GM23338 (cell line): ENCODE data around the gene CHST12. TPM values are rescaled to one million over a fixed set of nuclear protein-coding genes. Genes with fewer than 3 reads are reported as not detected.

Source experiments
- ATAC-seq: fragments of 200-7000 bp; cut with Tn5 transposase; 3 replicates; pipeline ENCODE4 v1.9.1; 2020
- DNase-seq: peaks from one replicate; pipeline ENCODE4 v3.0.0-alpha.2; 2015; ENCODE audit warnings: low spot score
- H2AFZ ChIP-seq: fragments of 200-600 bp; sonication (generic); 2 replicates; pipeline ENCODE4 v1.8.0; 2016; ENCODE audit warnings: antibody characterized with exemption, mild to moderate bottlenecking, moderate library complexity
- H3F3A ChIP-seq: fragments of 200-600 bp; sonication (generic); replicated peaks from 2 replicates; pipeline ENCODE4 v1.8.0; 2017; ENCODE audit warnings: antibody characterized with exemption, mixed run types, low read depth
- H3K27ac ChIP-seq: fragments of 200-600 bp; sonication (generic); 2 replicates; pipeline ENCODE4 v1.6.1; 2016; ENCODE audit warnings: low read depth
- H3K27me3 ChIP-seq: fragments of 200-600 bp; sonication (generic); 2 replicates; pipeline ENCODE4 v1.8.0; 2016; ENCODE audit warnings: mild to moderate bottlenecking, mixed run types, moderate library complexity; ENCODE audit not compliant: insufficient read depth
- H3K36me3 ChIP-seq: fragments of 200-600 bp; sonication (generic); 2 replicates; pipeline ENCODE4 v1.8.0; 2016; ENCODE audit warnings: mild to moderate bottlenecking; ENCODE audit not compliant: insufficient read depth
- H3K4me1 ChIP-seq: fragments of 200-600 bp; sonication (generic); 2 replicates; pipeline ENCODE4 v1.8.0; 2016; ENCODE audit warnings: mild to moderate bottlenecking, moderate library complexity; ENCODE audit not compliant: insufficient read depth
- H3K4me2 ChIP-seq: fragments of 200-600 bp; sonication (generic); 2 replicates; pipeline ENCODE4 v1.7.1; 2017; ENCODE audit warnings: mixed run types
- H3K4me3 ChIP-seq: fragments of 200-600 bp; sonication (generic); 2 replicates; pipeline ENCODE4 v1.6.1; 2016; ENCODE audit warnings: mixed run types
- H3K79me2 ChIP-seq: fragments of 200-600 bp; sonication (generic); replicated peaks from 2 replicates; pipeline ENCODE4 v1.8.0; 2017; ENCODE audit warnings: mild to moderate bottlenecking; ENCODE audit not compliant: insufficient read depth
- H3K9me2 ChIP-seq: fragments of 200-600 bp; sonication (generic); 2 replicates; pipeline ENCODE4 v1.8.0; 2017; ENCODE audit not compliant: insufficient read depth
- H4K20me1 ChIP-seq: fragments of 200-600 bp; sonication (generic); replicated peaks from 2 replicates; pipeline ENCODE4 v1.8.0; 2017; ENCODE audit warnings: mild to moderate bottlenecking; ENCODE audit not compliant: insufficient read depth
- H3K27ac Mint-ChIP-seq: 2 replicates; pipeline ENCODE4 v1.8.0; 2020; ENCODE audit warnings: inconsistent platforms, mild to moderate bottlenecking, moderate library complexity, mixed read lengths
- H3K27me3 Mint-ChIP-seq: 3 replicates; pipeline ENCODE4 v1.8.0; 2022; ENCODE audit warnings: low read depth, mild to moderate bottlenecking, moderate library complexity, mixed read lengths, inconsistent platforms; ENCODE audit not compliant: insufficient read depth, poor library complexity
- H3K36me3 Mint-ChIP-seq: 3 replicates; pipeline ENCODE4 v1.8.0; 2021; ENCODE audit warnings: low read depth, mild to moderate bottlenecking, inconsistent platforms, moderate library complexity, mixed read lengths
- H3K4me1 Mint-ChIP-seq: 3 replicates; pipeline ENCODE4 v1.8.0; 2020; ENCODE audit warnings: mild to moderate bottlenecking, inconsistent platforms, mixed read lengths
- H3K4me3 Mint-ChIP-seq: 3 replicates; pipeline ENCODE4 v1.8.0; 2021; ENCODE audit warnings: moderate library complexity, mild to moderate bottlenecking, inconsistent platforms, mixed read lengths
- H3K9me3 Mint-ChIP-seq: 3 replicates; pipeline ENCODE4 v1.8.0; 2020; ENCODE audit warnings: moderate library complexity, mild to moderate bottlenecking, inconsistent platforms, mixed read lengths
- CREB1 ChIP-seq: fragments of 250-450 bp; sonication (Bioruptor Pico); IDR thresholded peaks from 2 replicates; pipeline ENCODE4 v1.5.0; 2020; ENCODE audit warnings: low read depth, mild to moderate bottlenecking, moderate library complexity
- ETS1 ChIP-seq: IDR thresholded peaks from 2 replicates; pipeline ENCODE4 v1.6.1; 2016; ENCODE audit warnings: antibody characterized with exemption
- EZH2 ChIP-seq: fragments of 200-600 bp; sonication (generic); IDR thresholded peaks from one replicate; pipeline ENCODE4 v1.8.0; 2017; ENCODE audit warnings: antibody characterized with exemption, mild to moderate bottlenecking, low read depth; ENCODE audit not compliant: unreplicated experiment
- EZH2phosphoT487 ChIP-seq: fragments of 200-600 bp; sonication (generic); IDR thresholded peaks from one replicate; pipeline ENCODE4 v1.8.1; 2018; ENCODE audit warnings: antibody characterized with exemption; ENCODE audit not compliant: unreplicated experiment
- JUNB ChIP-seq: IDR thresholded peaks from one replicate; pipeline ENCODE4 v1.6.1; 2016; ENCODE audit warnings: antibody characterized with exemption; ENCODE audit not compliant: unreplicated experiment
- NANOG ChIP-seq: IDR thresholded peaks from 2 replicates; pipeline ENCODE4 v1.6.1; 2016; ENCODE audit warnings: antibody characterized with exemption, borderline replicate concordance
- POLR2AphosphoS5 ChIP-seq: IDR thresholded peaks from 2 replicates; pipeline ENCODE4 v1.6.1; 2016; ENCODE audit warnings: antibody characterized with exemption, low read depth
- REST ChIP-seq: IDR thresholded peaks from one replicate; pipeline ENCODE4 v1.6.1; 2018; ENCODE audit warnings: antibody characterized with exemption; ENCODE audit not compliant: unreplicated experiment
- STAT1 ChIP-seq: IDR thresholded peaks from one replicate; pipeline ENCODE4 v1.6.1; 2016; ENCODE audit warnings: antibody characterized with exemption; ENCODE audit not compliant: unreplicated experiment
- ZNF114 ChIP-seq: fragments of 250-450 bp; sonication (Bioruptor Pico); IDR thresholded peaks from 2 replicates; pipeline ENCODE4 v1.5.0; 2020; ENCODE audit warnings: mild to moderate bottlenecking, moderate library complexity
- ZNF331 ChIP-seq: fragments of 250-450 bp; sonication (Bioruptor Pico); IDR thresholded peaks from 2 replicates; pipeline ENCODE4 v1.5.0; 2020; ENCODE audit warnings: low read depth, mild to moderate bottlenecking, moderate library complexity
- polyA plus RNA-seq: library from polyadenylated mRNA; unstranded; fragments of >200 nt; fragmentation: Nextera tagmentation; extraction: Ambion mirVana; gene quantifications from 2 replicates; pipeline ENCODE4 v1.2.1, GENCODE V29; 2016
- total RNA-seq: library from RNA; depleted of rRNA; stranded (reverse); fragments of >200 nt; shearing (Covaris generic); gene quantifications from 2 replicates; pipeline ENCODE4 v1.2.3, GENCODE V29; 2014
- TF ChIP-seq, protein P1 (sequence below), 2 experiments: fragments of 200-600 bp in 1 of 2; sonication (generic) in 1 of 2; conservative IDR thresholded peaks; 2 replicates each; pipeline versions ENCODE4 v1.5.1 to v1.6.1; 2016 to 2017; ENCODE audit warnings: antibody characterized with exemption in 2 of 2, low read depth in 2 of 2, mild to moderate bottlenecking in 2 of 2, moderate library complexity in 1 of 2
- TF ChIP-seq, protein P2 (sequence below): fragments of 250-450 bp; sonication (Bioruptor Pico); IDR thresholded peaks from 2 replicates; pipeline ENCODE4 v1.5.0; 2020; ENCODE audit warnings: mild to moderate bottlenecking, moderate library complexity

The CHST12 gene
- total and polyA plus RNA-seq, 2 experiments from 2014 or later = 10.1 to 14.6 TPM

- no peak for DNase-seq
- Histone ChIP-seq H3K36me3 (peaks cover 20% of the 10 kb centered on the region), H3F3A (peaks cover 18% of the 10 kb centered on the region), H3K27me3 (no peaks in the 10 kb centered on the region), H3K79me2 (peaks cover 5% of the 10 kb centered on the region), H2AFZ (no peak overlapping the region), H3K9me2 (no peaks in the 10 kb centered on the region), H3K4me2 (no peak overlapping the region), H3K4me3 (no peak overlapping the region), H3K4me1 (no peaks in the 10 kb centered on the region), H4K20me1 (peaks cover 12% of the 10 kb centered on the region; the same call in 1 of the 2 replicates), H3K27ac (peak overlapping the region; percentile 21; the same call in 1 of the 2 replicates)
- Mint-ChIP-seq H3K27ac (no peak overlapping the region), H3K27me3 (peaks cover 38% of the 10 kb centered on the region), H3K4me3 (no peak overlapping the region), H3K36me3 (peaks cover 48% of the 10 kb centered on the region), H3K9me3 (no peaks in the 10 kb centered on the region), H3K4me1 (peaks cover 3% of the 10 kb centered on the region; the same call in 2 of the 3 replicates)
- ATAC-seq = no peak
- TF ChIP-seq EZH2phosphoT487 (no peak), ETS1 (no peak), ZNF114 (CRISPR knock-in tag) (no peak), CREB1 (CRISPR knock-in tag) (no peak), NANOG (no peak), ZNF331 (CRISPR knock-in tag) (no peak), JUNB (no peak), POLR2AphosphoS5 (no peak), REST (no peak), STAT1 (no peak), EZH2 (no peak)
- TF ChIP-seq, protein P1, sequence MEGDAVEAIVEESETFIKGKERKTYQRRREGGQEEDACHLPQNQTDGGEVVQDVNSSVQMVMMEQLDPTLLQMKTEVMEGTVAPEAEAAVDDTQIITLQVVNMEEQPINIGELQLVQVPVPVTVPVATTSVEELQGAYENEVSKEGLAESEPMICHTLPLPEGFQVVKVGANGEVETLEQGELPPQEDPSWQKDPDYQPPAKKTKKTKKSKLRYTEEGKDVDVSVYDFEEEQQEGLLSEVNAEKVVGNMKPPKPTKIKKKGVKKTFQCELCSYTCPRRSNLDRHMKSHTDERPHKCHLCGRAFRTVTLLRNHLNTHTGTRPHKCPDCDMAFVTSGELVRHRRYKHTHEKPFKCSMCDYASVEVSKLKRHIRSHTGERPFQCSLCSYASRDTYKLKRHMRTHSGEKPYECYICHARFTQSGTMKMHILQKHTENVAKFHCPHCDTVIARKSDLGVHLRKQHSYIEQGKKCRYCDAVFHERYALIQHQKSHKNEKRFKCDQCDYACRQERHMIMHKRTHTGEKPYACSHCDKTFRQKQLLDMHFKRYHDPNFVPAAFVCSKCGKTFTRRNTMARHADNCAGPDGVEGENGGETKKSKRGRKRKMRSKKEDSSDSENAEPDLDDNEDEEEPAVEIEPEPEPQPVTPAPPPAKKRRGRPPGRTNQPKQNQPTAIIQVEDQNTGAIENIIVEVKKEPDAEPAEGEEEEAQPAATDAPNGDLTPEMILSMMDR (conservative IDR thresholded peaks at IDR 0.05; ENCODE audit: low read depth in 2 of 2) = no peak
- TF ChIP-seq, protein P2, sequence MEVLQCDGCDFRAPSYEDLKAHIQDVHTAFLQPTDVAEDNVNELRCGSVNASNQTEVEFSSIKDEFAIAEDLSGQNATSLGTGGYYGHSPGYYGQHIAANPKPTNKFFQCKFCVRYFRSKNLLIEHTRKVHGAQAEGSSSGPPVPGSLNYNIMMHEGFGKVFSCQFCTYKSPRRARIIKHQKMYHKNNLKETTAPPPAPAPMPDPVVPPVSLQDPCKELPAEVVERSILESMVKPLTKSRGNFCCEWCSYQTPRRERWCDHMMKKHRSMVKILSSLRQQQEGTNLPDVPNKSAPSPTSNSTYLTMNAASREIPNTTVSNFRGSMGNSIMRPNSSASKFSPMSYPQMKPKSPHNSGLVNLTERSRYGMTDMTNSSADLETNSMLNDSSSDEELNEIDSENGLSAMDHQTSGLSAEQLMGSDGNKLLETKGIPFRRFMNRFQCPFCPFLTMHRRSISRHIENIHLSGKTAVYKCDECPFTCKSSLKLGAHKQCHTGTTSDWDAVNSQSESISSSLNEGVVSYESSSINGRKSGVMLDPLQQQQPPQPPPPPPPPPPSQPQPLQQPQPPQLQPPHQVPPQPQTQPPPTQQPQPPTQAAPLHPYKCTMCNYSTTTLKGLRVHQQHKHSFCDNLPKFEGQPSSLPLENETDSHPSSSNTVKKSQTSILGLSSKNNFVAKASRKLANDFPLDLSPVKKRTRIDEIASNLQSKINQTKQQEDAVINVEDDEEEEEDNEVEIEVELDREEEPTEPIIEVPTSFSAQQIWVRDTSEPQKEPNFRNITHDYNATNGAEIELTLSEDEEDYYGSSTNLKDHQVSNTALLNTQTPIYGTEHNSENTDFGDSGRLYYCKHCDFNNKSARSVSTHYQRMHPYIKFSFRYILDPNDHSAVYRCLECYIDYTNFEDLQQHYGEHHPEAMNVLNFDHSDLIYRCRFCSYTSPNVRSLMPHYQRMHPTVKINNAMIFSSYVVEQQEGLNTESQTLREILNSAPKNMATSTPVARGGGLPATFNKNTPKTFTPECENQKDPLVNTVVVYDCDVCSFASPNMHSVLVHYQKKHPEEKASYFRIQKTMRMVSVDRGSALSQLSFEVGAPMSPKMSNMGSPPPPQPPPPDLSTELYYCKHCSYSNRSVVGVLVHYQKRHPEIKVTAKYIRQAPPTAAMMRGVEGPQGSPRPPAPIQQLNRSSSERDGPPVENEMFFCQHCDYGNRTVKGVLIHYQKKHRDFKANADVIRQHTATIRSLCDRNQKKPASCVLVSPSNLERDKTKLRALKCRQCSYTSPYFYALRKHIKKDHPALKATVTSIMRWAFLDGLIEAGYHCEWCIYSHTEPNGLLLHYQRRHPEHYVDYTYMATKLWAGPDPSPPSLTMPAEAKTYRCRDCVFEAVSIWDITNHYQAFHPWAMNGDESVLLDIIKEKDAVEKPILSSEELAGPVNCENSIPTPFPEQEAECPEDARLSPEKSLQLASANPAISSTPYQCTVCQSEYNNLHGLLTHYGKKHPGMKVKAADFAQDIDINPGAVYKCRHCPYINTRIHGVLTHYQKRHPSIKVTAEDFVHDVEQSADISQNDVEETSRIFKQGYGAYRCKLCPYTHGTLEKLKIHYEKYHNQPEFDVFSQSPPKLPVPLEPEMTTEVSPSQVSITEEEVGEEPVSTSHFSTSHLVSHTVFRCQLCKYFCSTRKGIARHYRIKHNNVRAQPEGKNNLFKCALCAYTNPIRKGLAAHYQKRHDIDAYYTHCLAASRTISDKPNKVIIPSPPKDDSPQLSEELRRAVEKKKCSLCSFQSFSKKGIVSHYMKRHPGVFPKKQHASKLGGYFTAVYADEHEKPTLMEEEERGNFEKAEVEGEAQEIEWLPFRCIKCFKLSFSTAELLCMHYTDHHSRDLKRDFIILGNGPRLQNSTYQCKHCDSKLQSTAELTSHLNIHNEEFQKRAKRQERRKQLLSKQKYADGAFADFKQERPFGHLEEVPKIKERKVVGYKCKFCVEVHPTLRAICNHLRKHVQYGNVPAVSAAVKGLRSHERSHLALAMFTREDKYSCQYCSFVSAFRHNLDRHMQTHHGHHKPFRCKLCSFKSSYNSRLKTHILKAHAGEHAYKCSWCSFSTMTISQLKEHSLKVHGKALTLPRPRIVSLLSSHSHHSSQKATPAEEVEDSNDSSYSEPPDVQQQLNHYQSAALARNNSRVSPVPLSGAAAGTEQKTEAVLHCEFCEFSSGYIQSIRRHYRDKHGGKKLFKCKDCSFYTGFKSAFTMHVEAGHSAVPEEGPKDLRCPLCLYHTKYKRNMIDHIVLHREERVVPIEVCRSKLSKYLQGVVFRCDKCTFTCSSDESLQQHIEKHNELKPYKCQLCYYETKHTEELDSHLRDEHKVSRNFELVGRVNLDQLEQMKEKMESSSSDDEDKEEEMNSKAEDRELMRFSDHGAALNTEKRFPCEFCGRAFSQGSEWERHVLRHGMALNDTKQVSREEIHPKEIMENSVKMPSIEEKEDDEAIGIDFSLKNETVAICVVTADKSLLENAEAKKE (CRISPR knock-in tag) = no peak
These were observed 21.4 kb upstream of the CHST12 start for GRCh38 chr7:2381881-2382509.
